HepG2 (cell line): ENCODE results near the gene LSM8. TPM values are rescaled to one million over a fixed set of nuclear protein-coding genes. Genes with fewer than 3 reads are reported as not detected.
A peak's percentile ranks its signal among the peaks of the same experiment; 100 is the strongest.

Experiments
- ATAC-seq: fragments of 200-7000 bp; cut with Tn5 transposase; 3 replicates; pipeline ENCODE4 v1.9.1; 2020; ENCODE audit warnings: mild to moderate bottlenecking, moderate library complexity
- BruUV-seq: library from RNA; stranded (reverse); fragments of 400-500 nt; replicated peaks from 2 replicates; lab custom pipeline; 2021; lab: Mats Ljungman, UMichigan
- CTCF ChIA-PET: fragments of 300-600 bp; formaldehyde crosslinking; extraction: SDS; loops from one replicate; lab custom pipeline; 2021; ENCODE audit warnings: low total read pairs, inconsistent platforms, low intra/inter-chr PET ratio; lab: Yijun Ruan, JAX
- POLR2A ChIA-PET: fragments of 350-600 bp; sonication (Branson Sonifier 250); formaldehyde crosslinking; loops from one replicate; lab custom pipeline; 2020; ENCODE audit warnings: antibody characterized with exemption, inconsistent platforms; lab: Yijun Ruan, JAX
- DNase-seq: peaks from one replicate; pipeline ENCODE4 v3.0.0-alpha.2; 2015; ENCODE audit warnings: low spot score
- FAIRE-seq: peaks from 3 replicates; lab custom pipeline; 2011; peaks lifted over from hg19 to GRCh38; lab: Jason Lieb, UNC
- H2AFZ ChIP-seq: one replicate; pipeline ENCODE4 v1.6.1; 2011; ENCODE audit warnings: low read length, inconsistent platforms
- H3K27ac ChIP-seq: fragments of 300-600 bp; 3 replicates; pipeline ENCODE4 v1.8.0; 2011; ENCODE audit warnings: mixed run types, mild to moderate bottlenecking, mixed read lengths, low read length, inconsistent platforms; ENCODE audit not compliant: insufficient read depth; ENCODE audit errors: extremely low read length
- H3K27me3 ChIP-seq, 2 experiments: fragments of 200-600 bp in 1 of 2; 2 replicates in 1 of 2; 3 replicates in 1 of 2; pipeline versions ENCODE4 v1.6.0 to v1.8.0; 2011; ENCODE audit warnings: low read length in 2 of 2, mild to moderate bottlenecking in 2 of 2, moderate library complexity in 2 of 2, inconsistent platforms in 1 of 2; ENCODE audit not compliant: insufficient read depth in 2 of 2, control insufficient read depth in 1 of 2
- H3K36me3 ChIP-seq, 2 experiments: fragments of 200-600 bp in 1 of 2; replicated peaks in 1 of 2; 2 replicates in 1 of 2; 3 replicates in 1 of 2; pipeline versions ENCODE4 v1.5.1 to v1.8.0; 2011; ENCODE audit warnings: low read length in 2 of 2, inconsistent platforms in 1 of 2; ENCODE audit not compliant: insufficient read depth in 2 of 2, control insufficient read depth in 1 of 2
- H3K4me1 ChIP-seq: 2 replicates; pipeline ENCODE4 v1.5.1; 2012; ENCODE audit warnings: low read length, inconsistent platforms; ENCODE audit not compliant: insufficient read depth
- H3K4me2 ChIP-seq: 2 replicates; pipeline ENCODE4 v1.6.0; 2011; ENCODE audit warnings: low read depth, low read length, inconsistent platforms
- H3K4me3 ChIP-seq, 3 experiments: fragments of 200-600 bp in 1 of 3; sonication (generic), shearing (Covaris generic) in 1 of 3; replicated peaks in 1 of 3; 2 replicates each; pipeline ENCODE4 v1.5.1; 2011 to 2016; ENCODE audit warnings: low read length in 3 of 3, inconsistent platforms in 2 of 3, low read depth in 2 of 3, mild to moderate bottlenecking in 2 of 3, control low read depth in 1 of 3, mixed read lengths in 1 of 3; ENCODE audit not compliant: insufficient read depth in 1 of 3
- H3K79me2 ChIP-seq: one replicate; pipeline ENCODE4 v1.6.1; 2011; ENCODE audit warnings: low read length, inconsistent platforms; ENCODE audit not compliant: insufficient read depth
- H3K9ac ChIP-seq: 2 replicates; pipeline ENCODE4 v1.6.0; 2011; ENCODE audit warnings: mild to moderate bottlenecking, low read depth, low read length, inconsistent platforms; ENCODE audit not compliant: insufficient read depth
- H3K9me3 ChIP-seq: 2 replicates; pipeline ENCODE4 v1.5.1; 2012; ENCODE audit warnings: mild to moderate bottlenecking, low read length
- H4K20me1 ChIP-seq: 2 replicates; pipeline ENCODE4 v1.6.0; 2011; ENCODE audit warnings: inconsistent platforms, mild to moderate bottlenecking, low read length, moderate library complexity; ENCODE audit not compliant: insufficient read depth
- BORCS8-MEF2B ChIP-seq: sonication (generic); formaldehyde crosslinking; IDR thresholded peaks from 2 replicates; pipeline ENCODE4 v1.8.0; 2022; ENCODE audit warnings: mild to moderate bottlenecking, missing genetic modification reagents
- RAD21 ChIP-seq: fragments of 450-650 bp; formaldehyde crosslinking; IDR thresholded peaks from 2 replicates; pipeline ENCODE4 v1.5.0; 2020; ENCODE audit warnings: mild to moderate bottlenecking
- RELA ChIP-seq: sonication (generic); formaldehyde crosslinking; IDR thresholded peaks from 2 replicates; pipeline ENCODE4 v1.4.0; 2020; ENCODE audit warnings: missing genetic modification reagents
- in situ Hi-C: cut with HindIII; loops from 2 replicates; pipeline ENCODE4 v1.10.0; 2017; ENCODE audit warnings: low pct_unique_long_range_greater_than_20kb; ENCODE audit not compliant: extremely low pct_ligation_motif_present
- intact Hi-C: fragments of 100-400 bp; cut with micrococcal nuclease; formaldehyde crosslinking; loops from one replicate; pipeline ENCODE4 v1.10.0; 2022; ENCODE audit not compliant: unreplicated experiment
- polyA plus RNA-seq, 8 experiments: library from polyadenylated mRNA; depleted of rRNA in 3 of 8; stranded (reverse) in 7 of 8; unstranded in 1 of 8; fragments of >200 nt; fragmentation: Illumina TruSeq in 4 of 8; extraction: Trizol in 4 of 8; gene quantifications; 2 replicates each; pipeline versions ENCODE4 v1.2.1 to v1.2.3, GENCODE V29; 2011 to 2016; ENCODE audit warnings: low read depth in 4 of 8, missing spikeins in 1 of 8, mixed read lengths in 1 of 8; ENCODE audit not compliant: insufficient read depth in 1 of 8
- total RNA-seq, 5 experiments: library from RNA; depleted of rRNA; stranded (reverse); fragments of >200 nt; fragmentation: Illumina TruSeq; extraction: Trizol; gene quantifications; 2 replicates each; pipeline ENCODE4 v1.2.3, GENCODE V29; 2016; ENCODE audit warnings: low read depth in 1 of 5
- TF ChIP-seq, protein P1 (sequence below): IDR thresholded peaks from 2 replicates; pipeline ENCODE4 v1.6.1; 2016; ENCODE audit warnings: control low read depth
- TF ChIP-seq, protein P2 (sequence below): sonication (generic); formaldehyde crosslinking; IDR thresholded peaks from 2 replicates; pipeline ENCODE4 v1.4.0; 2020; ENCODE audit warnings: missing genetic modification reagents
- TF ChIP-seq, protein P3 (sequence below): sonication (generic); formaldehyde crosslinking; IDR thresholded peaks from 2 replicates; pipeline ENCODE4 v1.9.0; 2021; ENCODE audit warnings: mild to moderate bottlenecking, missing genetic modification reagents
- TF ChIP-seq, protein P4 (sequence below): sonication (generic); formaldehyde crosslinking; IDR thresholded peaks from 2 replicates; pipeline ENCODE4 v1.8.1; 2023; ENCODE audit warnings: mild to moderate bottlenecking, inconsistent platforms, moderate library complexity, missing genetic modification reagents, borderline replicate concordance

The LSM8 gene
- total and polyA plus RNA-seq, 2 of the 13 experiments (the other 11 are each of a cell fraction or from before 2014, with no cell fraction given) = 44.3 to 67.3 TPM

DNA sequence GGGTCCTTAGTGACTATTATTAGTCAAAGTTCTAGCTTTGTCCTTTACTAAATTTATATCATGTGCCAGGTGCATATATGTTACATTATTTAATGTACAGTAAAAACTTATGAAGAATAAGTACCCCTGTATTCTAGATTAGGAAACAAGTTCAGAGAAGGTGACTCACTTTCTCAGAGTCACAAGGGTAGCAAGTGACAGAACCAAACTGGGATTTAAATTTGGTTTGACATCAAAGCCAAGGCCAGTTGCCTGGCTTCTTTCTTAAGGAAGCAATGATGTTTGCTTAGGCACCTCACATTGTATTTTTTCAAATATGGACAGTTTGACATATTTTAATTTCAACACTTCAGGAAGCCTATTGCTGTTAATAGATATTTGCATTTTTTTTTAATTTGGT lies 2.5 kb downstream of the LSM8 start:
- intact Hi-C loops = no loop called here
- H3K27me3 ChIP-seq = no peaks in the 10 kb centered on the region; a peak in 2 of 5 replicates
- no peak for TF ChIP-seq RELA (CRISPR knock-in tag)
- TF ChIP-seq, protein P1, sequence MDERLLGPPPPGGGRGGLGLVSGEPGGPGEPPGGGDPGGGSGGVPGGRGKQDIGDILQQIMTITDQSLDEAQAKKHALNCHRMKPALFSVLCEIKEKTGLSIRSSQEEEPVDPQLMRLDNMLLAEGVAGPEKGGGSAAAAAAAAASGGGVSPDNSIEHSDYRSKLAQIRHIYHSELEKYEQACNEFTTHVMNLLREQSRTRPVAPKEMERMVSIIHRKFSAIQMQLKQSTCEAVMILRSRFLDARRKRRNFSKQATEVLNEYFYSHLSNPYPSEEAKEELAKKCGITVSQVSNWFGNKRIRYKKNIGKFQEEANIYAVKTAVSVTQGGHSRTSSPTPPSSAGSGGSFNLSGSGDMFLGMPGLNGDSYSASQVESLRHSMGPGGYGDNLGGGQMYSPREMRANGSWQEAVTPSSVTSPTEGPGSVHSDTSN = no peak
- TF ChIP-seq, protein P2, sequence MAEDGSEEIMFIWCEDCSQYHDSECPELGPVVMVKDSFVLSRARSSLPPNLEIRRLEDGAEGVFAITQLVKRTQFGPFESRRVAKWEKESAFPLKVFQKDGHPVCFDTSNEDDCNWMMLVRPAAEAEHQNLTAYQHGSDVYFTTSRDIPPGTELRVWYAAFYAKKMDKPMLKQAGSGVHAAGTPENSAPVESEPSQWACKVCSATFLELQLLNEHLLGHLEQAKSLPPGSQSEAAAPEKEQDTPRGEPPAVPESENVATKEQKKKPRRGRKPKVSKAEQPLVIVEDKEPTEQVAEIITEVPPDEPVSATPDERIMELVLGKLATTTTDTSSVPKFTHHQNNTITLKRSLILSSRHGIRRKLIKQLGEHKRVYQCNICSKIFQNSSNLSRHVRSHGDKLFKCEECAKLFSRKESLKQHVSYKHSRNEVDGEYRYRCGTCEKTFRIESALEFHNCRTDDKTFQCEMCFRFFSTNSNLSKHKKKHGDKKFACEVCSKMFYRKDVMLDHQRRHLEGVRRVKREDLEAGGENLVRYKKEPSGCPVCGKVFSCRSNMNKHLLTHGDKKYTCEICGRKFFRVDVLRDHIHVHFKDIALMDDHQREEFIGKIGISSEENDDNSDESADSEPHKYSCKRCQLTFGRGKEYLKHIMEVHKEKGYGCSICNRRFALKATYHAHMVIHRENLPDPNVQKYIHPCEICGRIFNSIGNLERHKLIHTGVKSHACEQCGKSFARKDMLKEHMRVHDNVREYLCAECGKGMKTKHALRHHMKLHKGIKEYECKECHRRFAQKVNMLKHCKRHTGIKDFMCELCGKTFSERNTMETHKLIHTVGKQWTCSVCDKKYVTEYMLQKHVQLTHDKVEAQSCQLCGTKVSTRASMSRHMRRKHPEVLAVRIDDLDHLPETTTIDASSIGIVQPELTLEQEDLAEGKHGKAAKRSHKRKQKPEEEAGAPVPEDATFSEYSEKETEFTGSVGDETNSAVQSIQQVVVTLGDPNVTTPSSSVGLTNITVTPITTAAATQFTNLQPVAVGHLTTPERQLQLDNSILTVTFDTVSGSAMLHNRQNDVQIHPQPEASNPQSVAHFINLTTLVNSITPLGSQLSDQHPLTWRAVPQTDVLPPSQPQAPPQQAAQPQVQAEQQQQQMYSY = no peak
- TF ChIP-seq RAD21 = no peak
- TF ChIP-seq, protein P3, sequence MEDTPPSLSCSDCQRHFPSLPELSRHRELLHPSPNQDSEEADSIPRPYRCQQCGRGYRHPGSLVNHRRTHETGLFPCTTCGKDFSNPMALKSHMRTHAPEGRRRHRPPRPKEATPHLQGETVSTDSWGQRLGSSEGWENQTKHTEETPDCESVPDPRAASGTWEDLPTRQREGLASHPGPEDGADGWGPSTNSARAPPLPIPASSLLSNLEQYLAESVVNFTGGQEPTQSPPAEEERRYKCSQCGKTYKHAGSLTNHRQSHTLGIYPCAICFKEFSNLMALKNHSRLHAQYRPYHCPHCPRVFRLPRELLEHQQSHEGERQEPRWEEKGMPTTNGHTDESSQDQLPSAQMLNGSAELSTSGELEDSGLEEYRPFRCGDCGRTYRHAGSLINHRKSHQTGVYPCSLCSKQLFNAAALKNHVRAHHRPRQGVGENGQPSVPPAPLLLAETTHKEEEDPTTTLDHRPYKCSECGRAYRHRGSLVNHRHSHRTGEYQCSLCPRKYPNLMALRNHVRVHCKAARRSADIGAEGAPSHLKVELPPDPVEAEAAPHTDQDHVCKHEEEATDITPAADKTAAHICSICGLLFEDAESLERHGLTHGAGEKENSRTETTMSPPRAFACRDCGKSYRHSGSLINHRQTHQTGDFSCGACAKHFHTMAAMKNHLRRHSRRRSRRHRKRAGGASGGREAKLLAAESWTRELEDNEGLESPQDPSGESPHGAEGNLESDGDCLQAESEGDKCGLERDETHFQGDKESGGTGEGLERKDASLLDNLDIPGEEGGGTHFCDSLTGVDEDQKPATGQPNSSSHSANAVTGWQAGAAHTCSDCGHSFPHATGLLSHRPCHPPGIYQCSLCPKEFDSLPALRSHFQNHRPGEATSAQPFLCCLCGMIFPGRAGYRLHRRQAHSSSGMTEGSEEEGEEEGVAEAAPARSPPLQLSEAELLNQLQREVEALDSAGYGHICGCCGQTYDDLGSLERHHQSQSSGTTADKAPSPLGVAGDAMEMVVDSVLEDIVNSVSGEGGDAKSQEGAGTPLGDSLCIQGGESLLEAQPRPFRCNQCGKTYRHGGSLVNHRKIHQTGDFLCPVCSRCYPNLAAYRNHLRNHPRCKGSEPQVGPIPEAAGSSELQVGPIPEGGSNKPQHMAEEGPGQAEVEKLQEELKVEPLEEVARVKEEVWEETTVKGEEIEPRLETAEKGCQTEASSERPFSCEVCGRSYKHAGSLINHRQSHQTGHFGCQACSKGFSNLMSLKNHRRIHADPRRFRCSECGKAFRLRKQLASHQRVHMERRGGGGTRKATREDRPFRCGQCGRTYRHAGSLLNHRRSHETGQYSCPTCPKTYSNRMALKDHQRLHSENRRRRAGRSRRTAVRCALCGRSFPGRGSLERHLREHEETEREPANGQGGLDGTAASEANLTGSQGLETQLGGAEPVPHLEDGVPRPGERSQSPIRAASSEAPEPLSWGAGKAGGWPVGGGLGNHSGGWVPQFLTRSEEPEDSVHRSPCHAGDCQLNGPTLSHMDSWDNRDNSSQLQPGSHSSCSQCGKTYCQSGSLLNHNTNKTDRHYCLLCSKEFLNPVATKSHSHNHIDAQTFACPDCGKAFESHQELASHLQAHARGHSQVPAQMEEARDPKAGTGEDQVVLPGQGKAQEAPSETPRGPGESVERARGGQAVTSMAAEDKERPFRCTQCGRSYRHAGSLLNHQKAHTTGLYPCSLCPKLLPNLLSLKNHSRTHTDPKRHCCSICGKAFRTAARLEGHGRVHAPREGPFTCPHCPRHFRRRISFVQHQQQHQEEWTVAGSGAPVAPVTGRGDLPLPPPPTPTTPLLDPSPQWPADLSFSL (CRISPR knock-in tag) = no peak
- no peak for TF ChIP-seq BORCS8-MEF2B (CRISPR knock-in tag)
- TF ChIP-seq, protein P4, sequence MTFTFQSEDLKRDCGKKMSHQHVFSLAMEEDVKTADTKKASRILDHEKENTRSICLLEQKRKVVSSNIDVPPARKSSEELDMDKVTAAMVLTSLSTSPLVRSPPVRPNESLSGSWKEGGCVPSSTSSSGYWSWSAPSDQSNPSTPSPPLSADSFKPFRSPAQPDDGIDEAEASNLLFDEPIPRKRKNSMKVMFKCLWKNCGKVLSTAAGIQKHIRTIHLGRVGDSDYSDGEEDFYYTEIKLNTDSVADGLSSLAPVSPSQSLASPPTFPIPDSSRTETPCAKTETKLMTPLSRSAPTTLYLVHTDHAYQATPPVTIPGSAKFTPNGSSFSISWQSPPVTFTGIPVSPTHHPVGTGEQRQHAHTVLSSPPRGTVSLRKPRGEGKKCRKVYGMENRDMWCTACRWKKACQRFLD (CRISPR knock-in tag) = no peak
- TF ChIP-seq, all 625 proteins: peak for 0
- ATAC-seq (no peak), FAIRE-seq (no peak), DNase-seq (no peak)
- H3K4me1 ChIP-seq = peaks cover 25% of the 10 kb centered on the region
- 0 out of 2 replicates have a peak overlapping the region, but pooled peaks have one; percentile 20 for H3K4me2 ChIP-seq
- peaks cover 0 to 13% of the 10 kb centered on the region in 2 experiments; a peak in 4 of 5 replicates for H3K36me3 ChIP-seq
- no peak overlapping the region for H3K9ac ChIP-seq
- BruUV-seq = no TSS peak
- ChIA-PET POLR2A (no interaction called here), CTCF (no interaction called here)
- H3K27ac ChIP-seq = no peak overlapping the region
- H2AFZ ChIP-seq = no peak overlapping the region
- in situ Hi-C loops = no loop called here
- no peaks in the 10 kb centered on the region for H4K20me1 ChIP-seq
- no peaks in the 10 kb centered on the region for H3K9me3 ChIP-seq
- H3K79me2 ChIP-seq = peaks cover 28% of the 10 kb centered on the region
- no peak overlapping the region for H3K4me3 ChIP-seq
